DND-41 (cell line): ENCODE data around the gene SYNM.

Experiments used
- CTCF ChIP-seq: IDR thresholded peaks from 2 replicates; pipeline ENCODE4 v1.5.1; 2012; ENCODE audit warnings: borderline replicate concordance, low read length, moderate library complexity, mild to moderate bottlenecking; ENCODE audit not compliant: poor library complexity, severe bottlenecking; ENCODE audit errors: extremely low read depth
- EZH2 ChIP-seq: IDR thresholded peaks from 3 replicates; pipeline ENCODE4 v1.6.1; 2012; ENCODE audit warnings: borderline replicate concordance, low read depth, mild to moderate bottlenecking, moderate library complexity, low read length, inconsistent platforms; ENCODE audit not compliant: severe bottlenecking

- no peak for TF ChIP-seq CTCF
- no peak for TF ChIP-seq EZH2
Measured at GRCh38 chr15:99114511-99115299, 9.8 kb downstream of the SYNM start.
